Stimulated activated CD8-positive, alpha-beta memory T cell treated with anti-CD3 and anti-CD28 coated beads, Interleukin-15, amount 100 ng/mL, for 24 hours (primary cell): Measurements from ENCODE around the gene SRGAP3.

Experiments used
- DNase-seq: peaks from one replicate; pipeline ENCODE4 v3.0.0-alpha.2; 2020; ENCODE audit warnings: low read depth

The SRGAP3 gene

GRCh38 chr3:8984081-8984480 is 265.4 kb downstream of the SRGAP3 start:
- DNase-seq: no peak

DNA sequence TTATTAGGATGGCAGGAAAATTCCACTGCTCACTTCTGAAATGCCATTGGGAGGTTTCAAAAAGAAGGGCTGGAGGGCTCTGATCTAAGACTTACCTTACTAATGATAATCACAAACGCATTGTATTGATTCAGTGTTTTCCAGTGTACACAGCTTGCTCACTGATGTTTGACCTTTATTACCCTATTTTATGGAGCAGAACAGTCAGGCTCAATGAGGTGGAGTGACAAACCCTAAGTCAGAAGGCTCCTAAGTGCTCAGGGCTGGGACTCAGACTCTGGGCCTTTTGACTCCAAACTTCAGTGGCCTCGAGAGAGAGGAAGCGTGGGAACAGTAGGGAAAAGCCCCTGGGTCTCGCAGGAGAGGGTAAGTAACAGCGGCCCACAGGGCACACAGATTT is 265.9 kb downstream of the SRGAP3 start:
- no peak for DNase-seq

DNA sequence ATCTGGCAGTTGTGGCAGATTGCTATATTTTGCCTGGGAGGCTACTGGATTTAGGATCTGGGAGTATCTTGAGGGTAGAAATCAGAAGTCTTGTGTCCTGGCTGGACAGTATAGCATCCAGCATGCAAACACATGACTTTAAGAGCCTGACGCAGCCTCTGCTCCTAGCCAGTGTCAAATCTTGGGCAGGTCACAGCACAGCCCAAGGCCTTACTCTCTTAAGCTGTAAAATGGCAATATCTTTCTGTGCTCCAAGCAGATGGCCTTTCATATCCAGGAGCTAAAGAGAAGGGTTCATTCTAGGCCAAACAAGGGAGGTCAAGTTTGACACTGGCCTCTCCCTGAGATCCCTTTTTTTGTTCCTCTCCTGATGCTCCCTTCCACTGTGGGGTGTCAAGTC is 266.4 kb downstream of the SRGAP3 start:
- DNase-seq: no peak

GRCh38 chr3:8982509-8982908 is 266.9 kb downstream of the SRGAP3 start:
- no peak for DNase-seq

DNA sequence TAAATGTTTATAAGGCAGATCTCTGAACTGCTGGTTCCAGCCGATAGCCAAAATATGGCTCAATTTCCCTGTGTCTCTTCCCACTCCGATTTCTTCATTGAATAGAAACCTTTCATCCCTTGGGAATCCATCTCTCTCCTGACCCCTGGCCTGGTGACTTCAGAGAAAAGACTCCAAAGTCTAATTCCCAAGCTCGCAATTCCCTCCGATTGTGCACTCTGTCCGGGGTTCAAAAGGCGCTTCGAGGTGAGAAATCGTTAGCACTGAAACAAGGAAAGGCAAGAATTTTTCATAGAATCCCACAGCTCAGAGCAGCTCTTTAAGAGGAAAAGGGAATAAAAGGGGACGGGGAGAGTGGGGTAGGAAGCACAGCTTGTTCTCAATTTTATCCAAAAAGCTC is 267.7 kb downstream of the SRGAP3 start:
- DNase-seq: no peak

- DNase-seq: no peak
Measured at GRCh38 chr3:8981296-8981695, 268.1 kb downstream of the SRGAP3 start.

- no peak for DNase-seq
Measured at GRCh38 chr3:8980756-8981257, 268.6 kb downstream of the SRGAP3 start.

DNA sequence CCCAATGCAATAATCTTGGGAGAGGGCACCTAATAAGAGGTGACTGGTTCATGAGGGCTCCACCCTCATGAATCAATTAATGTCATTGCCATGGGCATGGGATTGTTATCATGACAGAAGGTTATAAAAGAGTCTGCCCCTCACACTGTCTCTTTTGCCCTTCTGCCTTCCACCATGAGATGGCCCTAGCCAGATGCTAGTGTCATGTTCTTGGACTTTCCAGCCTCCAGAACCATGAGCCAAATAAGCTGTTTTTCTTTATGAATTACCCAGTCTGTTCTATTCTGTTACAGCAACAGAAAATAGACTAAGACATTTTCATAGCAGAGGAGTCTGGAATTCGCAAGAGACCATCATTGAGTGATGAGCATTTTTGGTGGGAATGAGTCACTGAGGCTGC is 270.2 kb downstream of the SRGAP3 start:
- DNase-seq: no peak

- no peak for DNase-seq
Measured at GRCh38 chr3:8978551-8978950, 270.9 kb downstream of the SRGAP3 start.

DNA sequence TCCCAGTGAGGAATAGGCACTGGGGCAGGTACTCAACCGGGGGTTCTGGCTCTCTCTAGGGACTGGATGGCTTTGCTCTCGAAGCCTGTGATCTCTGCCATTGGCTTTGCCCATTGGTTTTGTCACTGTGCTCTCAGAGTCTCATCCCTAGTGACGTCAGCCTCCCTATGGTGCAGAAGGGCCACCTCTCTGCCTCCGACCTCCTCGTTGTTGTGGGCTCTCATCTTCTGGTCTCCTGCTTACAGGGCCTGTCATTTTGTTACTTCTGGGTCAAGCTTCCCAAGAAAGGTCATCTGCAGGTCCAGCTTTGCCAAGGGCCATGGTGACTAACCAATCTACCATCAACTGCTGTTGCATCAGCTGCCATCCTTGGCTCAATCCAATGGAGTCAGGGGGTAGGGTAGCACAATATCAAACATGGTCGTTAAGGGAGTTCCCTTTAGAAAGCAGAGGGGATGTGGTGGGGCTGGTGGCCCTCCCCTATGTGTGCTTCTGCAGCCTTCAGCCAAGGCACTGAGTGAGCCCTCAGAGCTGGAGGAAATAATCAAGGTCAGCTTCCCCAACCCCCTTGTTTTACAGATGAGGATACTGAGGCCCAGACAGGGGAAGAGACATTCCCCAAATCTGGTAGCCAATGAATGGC is 272.8 kb downstream of the SRGAP3 start:
- no peak for DNase-seq

GRCh38 chr3:8975081-8976020 is 274.1 kb downstream of the SRGAP3 start:
- no peak for DNase-seq

- no peak for DNase-seq
Measured at GRCh38 chr3:8974458-8974857, 275.0 kb downstream of the SRGAP3 start.

DNA sequence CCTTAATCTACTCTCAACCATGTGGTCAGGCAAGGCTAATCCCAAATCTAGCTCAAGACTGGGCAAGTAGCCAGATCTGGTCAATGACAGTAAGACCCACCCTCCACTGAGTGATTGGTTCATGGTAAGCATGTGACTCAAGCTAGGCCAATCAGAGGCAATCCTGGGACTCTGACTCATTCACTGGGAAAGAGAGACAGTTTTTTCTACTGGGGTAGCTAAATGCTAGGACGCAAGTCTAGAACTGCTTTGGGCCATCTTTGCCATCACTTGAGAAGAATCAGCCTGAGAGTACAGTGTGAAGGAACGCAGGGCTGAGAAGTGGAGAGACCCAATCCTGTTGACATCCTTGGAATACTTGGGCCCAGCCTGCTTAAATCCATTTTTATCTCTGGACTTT is 276.8 kb downstream of the SRGAP3 start:
- DNase-seq: no peak

GRCh38 chr3:8970971-8971589 is 278.4 kb downstream of the SRGAP3 start:
- DNase-seq: peak; percentile 36

GRCh38 chr3:8969241-8969640 is 280.2 kb downstream of the SRGAP3 start:
- DNase-seq: no peak

DNA sequence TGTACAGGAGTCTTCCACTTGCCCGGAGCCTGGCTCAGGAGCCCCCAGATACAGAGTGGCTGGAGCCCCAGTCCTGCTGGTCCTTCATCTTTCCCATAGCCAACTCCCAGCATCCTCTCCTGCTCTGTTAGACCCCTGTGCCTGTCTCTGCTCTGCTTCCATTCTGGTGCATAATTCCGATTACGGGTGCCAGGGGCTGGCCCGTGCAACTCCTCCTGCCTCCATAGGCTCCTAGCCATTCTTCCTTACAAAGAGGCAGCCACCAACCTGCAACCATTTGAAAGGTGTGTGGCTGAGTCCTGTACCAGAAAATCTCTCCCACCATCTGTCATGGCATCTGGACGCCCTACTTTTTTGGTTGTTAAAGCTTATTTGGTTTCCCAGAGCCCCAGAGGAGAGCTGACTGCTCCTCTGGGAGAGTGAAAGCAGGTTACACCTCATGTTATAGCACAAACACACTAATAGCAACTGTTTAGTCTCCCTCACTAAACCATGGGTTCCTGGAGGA is 281.0 kb downstream of the SRGAP3 start:
- no peak for DNase-seq

GRCh38 chr3:8967553-8967952 is 281.9 kb downstream of the SRGAP3 start:
- no peak for DNase-seq

GRCh38 chr3:8966820-8967348 is 282.6 kb downstream of the SRGAP3 start:
- DNase-seq: no peak

DNA sequence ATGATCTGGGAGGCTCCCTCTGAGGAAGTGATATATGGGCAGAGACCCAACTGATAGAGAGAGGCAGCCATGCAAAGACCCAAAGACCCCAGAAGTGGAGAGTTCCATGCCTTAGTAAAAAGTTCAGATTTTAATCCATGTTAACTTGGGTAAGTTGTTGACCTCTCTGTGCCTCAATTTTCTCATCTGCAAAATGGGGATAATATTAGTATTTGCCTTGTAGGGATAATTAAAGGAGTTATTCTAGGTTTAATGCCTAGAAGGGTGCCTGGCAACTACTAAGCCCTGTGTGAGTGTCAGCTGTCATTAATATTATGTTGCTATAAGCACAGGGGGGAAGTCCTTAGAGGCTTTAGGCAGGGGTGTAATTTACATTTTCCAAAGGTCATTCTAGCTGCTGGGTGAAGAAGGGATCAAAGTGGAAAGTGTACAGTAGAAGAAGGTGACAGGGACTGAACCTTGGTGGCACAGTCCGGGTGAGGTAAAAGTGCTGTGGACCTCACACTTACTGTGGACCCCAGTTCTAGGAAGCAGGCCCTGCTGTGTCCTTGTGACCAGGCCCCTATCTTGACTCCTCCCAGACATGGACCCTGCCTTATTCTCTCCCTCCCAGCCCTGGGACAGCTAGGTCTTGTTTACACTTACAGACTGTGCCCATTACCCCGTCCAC is 283.2 kb downstream of the SRGAP3 start:
- DNase-seq: no peak

DNA sequence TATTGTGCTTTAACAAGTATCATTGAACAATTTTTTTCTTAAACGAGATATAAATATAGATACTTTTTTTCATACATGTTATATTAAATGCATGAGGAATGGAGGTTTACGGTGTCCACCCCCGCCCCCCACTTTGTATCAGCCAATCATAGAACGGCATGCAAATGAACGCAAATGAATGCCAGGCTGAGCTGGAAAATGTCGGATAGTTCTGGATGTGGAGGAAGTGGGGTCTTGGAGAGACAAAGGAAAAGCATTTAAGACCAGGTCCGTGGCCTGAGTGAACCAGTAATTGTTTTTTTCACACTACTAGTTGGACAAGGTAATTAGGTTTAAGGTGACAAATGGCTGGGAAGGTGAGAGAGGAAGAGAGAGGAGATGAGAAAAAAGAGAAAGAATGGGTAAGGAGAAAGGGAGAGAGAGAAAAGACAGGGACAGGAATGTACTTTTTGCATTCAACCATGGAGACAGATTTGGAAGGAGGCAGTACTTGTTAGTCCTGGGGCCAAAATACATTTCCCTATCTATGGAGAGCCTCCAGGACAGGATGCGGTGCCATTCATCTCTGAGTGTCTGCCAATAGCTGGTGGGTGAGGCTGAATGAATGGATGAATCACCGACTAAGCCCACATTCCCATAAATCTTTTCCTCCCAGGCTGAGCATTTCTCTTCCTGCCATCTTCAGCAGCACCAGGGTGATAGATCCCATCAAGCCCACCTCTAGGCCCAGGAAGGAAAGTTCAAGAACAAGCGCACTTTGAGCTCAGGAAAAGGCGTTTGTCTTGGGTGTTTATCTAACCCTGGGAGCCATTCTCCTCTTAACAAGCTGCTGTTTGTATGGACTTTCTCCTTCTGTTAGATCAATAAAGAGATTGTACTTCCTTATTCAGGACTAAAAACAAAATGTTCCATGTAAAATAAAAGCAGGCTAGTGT is 284.7 kb downstream of the SRGAP3 start:
- DNase-seq: no peak
